Fibroblast of skin of left quadriceps (primary cell): ENCODE results near the gene MYOZ2.
"Not testable (repeated sequence)": the region's sequence is repeated elsewhere in the genome, so short reads cannot be mapped to it uniquely, and the experiment has no call there.

ENCODE experiments used
- DNase-seq, 2 experiments: peaks; one replicate each; pipeline ENCODE4 v3.0.0-alpha.2; 2013; ENCODE audit warnings: low read depth in 2 of 2

MYOZ2 gene

GRCh38 chr4:119128148-119128547, 7.5 kb upstream of the MYOZ2 start:
- no peak for DNase-seq

- no peak for DNase-seq
Observed at GRCh38 chr4:119130365-119131065, 5.1 kb upstream of the MYOZ2 start.

- DNase-seq = no peak
Observed at GRCh38 chr4:119131164-119131563, 4.5 kb upstream of the MYOZ2 start.

GRCh38 chr4:119132306-119132705, 3.3 kb upstream of the MYOZ2 start:
- DNase-seq = no peak

GRCh38 chr4:119136546-119136945, 914 bp downstream of the MYOZ2 start:
- no peak for DNase-seq

GRCh38 chr4:119138046-119138445, 2.4 kb downstream of the MYOZ2 start:
- peak in 1 of 2 experiments; percentile 23 for DNase-seq

- DNase-seq = no peak
Observed at GRCh38 chr4:119139311-119139710, 3.7 kb downstream of the MYOZ2 start.

GRCh38 chr4:119139822-119140252, 4.2 kb downstream of the MYOZ2 start:
- no peak for DNase-seq

- DNase-seq = not testable (repeated sequence)
Observed at GRCh38 chr4:119141283-119141682, 5.7 kb downstream of the MYOZ2 start.

GRCh38 chr4:119142833-119143232, 7.2 kb downstream of the MYOZ2 start:
- no peak for DNase-seq

- DNase-seq = not testable (repeated sequence)
Observed at GRCh38 chr4:119143341-119143740, 7.7 kb downstream of the MYOZ2 start.

GRCh38 chr4:119149110-119149509, 13.5 kb downstream of the MYOZ2 start:
- no peak for DNase-seq

- no peak for DNase-seq
Observed at GRCh38 chr4:119151161-119151560, 15.5 kb downstream of the MYOZ2 start.

GRCh38 chr4:119152741-119153140, 17.1 kb downstream of the MYOZ2 start:
- DNase-seq = no peak

- no peak for DNase-seq
Observed at GRCh38 chr4:119162174-119162573, 26.5 kb downstream of the MYOZ2 start.

- DNase-seq = no peak
Observed at GRCh38 chr4:119165767-119166166, 30.1 kb downstream of the MYOZ2 start.

- DNase-seq = no peak
Observed at GRCh38 chr4:119170195-119170594, 34.6 kb downstream of the MYOZ2 start.

- no peak for DNase-seq
Observed at GRCh38 chr4:119172223-119172622, 36.6 kb downstream of the MYOZ2 start.

GRCh38 chr4:119173729-119174361, 38.2 kb downstream of the MYOZ2 start:
- not testable (repeated sequence) for DNase-seq

GRCh38 chr4:119179011-119179410, 43.4 kb downstream of the MYOZ2 start:
- DNase-seq = no peak

- no peak for DNase-seq
Observed at GRCh38 chr4:119184128-119184527, 48.5 kb downstream of the MYOZ2 start.

- no peak for DNase-seq
Observed at GRCh38 chr4:119189638-119190037, 54.0 kb downstream of the MYOZ2 start.

GRCh38 chr4:119190354-119190753, 54.7 kb downstream of the MYOZ2 start:
- no peak for DNase-seq
